Hematopoietic multipotent progenitor cell treated with erythropoietin and hydrocortisone succinate and interleukin-3 and kit ligand, for 17 days (in vitro differentiated cells): Measurements from ENCODE around the gene LILRA5.
"Not testable (repeated sequence)": the region's sequence is repeated elsewhere in the genome, so short reads cannot be mapped to it uniquely, and the experiment has no call there.

ENCODE experiments used
- DNase-seq: peaks from one replicate; pipeline ENCODE4 v3.0.0-alpha.2; 2015; ENCODE audit warnings: low spot score

The LILRA5 gene

DNA sequence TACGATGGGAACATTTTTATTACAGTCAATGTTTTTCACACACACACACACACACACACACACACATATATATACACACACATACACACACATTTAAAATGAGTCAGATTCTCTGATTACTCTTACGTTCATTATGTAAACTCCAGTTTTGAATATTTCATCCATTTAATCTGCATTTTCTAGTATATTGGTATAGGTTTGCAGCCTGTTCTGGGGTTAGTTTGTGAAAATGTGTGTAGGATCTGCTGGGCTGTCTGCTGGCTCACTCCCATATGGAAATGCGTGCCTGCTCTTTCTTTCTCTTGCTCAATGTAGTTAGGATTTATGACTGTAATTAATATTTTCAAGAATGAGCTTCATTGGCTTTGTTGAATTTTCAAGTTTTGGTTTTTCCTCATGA, 39.1 kb downstream of the LILRA5 start:
- no peak for DNase-seq

DNA sequence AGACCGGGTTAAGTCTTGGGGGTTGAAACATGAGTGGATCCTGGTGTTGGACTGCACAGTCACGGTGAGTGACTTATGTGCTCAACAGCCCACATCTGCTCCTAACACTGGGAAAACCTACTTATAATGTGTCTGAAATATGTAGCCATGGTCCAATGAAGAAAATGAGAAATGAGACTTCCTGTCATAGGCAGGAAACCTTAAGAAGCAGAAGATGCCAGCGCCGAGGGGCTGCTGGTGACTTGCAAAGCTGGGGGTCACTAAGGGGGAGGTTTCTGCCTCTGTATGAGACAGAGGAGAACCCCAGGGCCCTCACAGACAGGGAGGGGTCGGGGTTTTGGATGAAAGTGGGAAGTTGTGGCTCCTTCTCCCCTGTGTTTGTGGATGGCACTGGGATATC, 40.8 kb downstream of the LILRA5 start:
- not testable (repeated sequence) for DNase-seq

GRCh38 chr19:54271587-54271986, 41.4 kb downstream of the LILRA5 start:
- not testable (repeated sequence) for DNase-seq

- DNase-seq, result no peak
These were observed 41.9 kb downstream of the LILRA5 start for GRCh38 chr19:54271106-54271505.

- DNase-seq, result no peak
These were observed 44.0 kb downstream of the LILRA5 start for GRCh38 chr19:54268936-54269335.

GRCh38 chr19:54266133-54266532, 46.8 kb downstream of the LILRA5 start:
- peak; percentile 52 for DNase-seq

DNA sequence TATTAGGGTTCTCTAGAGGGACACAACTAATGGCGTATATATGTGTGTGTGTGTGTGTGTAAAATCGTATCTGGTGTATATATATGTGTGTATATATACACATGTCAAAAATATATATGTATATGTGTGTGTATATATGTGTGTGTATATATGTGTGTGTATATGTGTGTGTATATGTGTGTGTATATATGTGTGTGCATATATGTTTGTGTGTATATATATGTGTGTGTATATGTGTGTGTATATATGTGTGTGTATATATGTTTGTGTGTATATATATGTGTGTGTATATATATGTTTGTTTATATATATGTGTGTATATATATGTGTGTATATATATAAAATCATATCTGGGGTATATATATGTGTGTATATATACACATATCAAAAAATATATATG, 50.5 kb downstream of the LILRA5 start:
- no peak for DNase-seq

DNA sequence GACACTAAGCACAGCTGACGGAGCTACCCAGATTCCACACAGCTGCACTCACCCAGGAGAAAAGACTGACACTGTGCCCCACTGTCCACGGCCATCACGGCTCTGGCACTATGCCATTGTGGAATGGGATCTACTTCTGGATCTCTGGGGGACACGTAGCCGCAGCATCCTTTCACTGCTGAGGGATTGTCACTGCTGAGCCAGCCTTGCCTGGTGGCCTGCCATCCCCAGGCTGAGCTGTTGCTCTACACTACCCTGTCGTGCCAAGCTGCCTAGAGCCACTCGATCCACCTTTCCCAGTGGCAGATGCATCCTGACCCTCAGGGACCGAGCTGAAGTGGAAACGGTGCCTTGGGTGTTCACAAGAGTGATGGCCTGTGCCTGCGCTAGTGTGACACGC, 50.9 kb downstream of the LILRA5 start:
- no peak for DNase-seq

DNA sequence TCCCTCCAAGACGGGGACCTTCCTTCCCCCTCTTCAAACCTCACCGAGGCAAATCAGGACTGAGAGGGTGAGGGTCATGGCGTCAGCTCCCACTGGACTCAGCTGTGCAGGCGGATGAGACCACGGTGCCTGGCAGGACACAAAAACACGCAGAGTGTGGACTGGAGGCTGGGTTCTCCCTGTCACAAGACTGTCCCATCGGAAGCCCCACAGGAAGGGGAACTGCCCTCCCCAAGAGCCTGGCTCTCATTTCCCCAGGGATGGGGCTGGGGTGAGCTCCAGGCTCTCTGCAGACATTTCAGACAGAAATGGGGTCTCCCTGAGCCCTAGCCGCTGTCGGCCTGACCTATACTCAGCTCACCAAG, 55.9 kb downstream of the LILRA5 start, which contains the start of gene LILRB5:
Gene LILRB5 (minus strand): TSS at position 158 of the 365 bp plus-strand sequence. CDS start 80 bp downstream, at position 78.
- no peak for DNase-seq
